Psoas muscle (tissue), 8 donors: Measurements from ENCODE around the gene PC. TPM values are rescaled to one million over a fixed set of nuclear protein-coding genes. Genes with fewer than 3 reads are reported as not detected.

Source experiments
- ATAC-seq, 4 donors: fragments of 200-7000 bp; cut with Tn5 transposase; one replicate each; pipeline ENCODE4 v1.9.1; 2020; ENCODE audit warnings: moderate library complexity in 3 of 4, mild to moderate bottlenecking in 2 of 4
- DNase-seq, 2 donors: peaks; one replicate each; pipeline ENCODE4 v3.0.0-alpha.2; 2020
- H3K27ac ChIP-seq: fragments of 200-600 bp; one replicate; pipeline ENCODE4 v1.8.0; 2022
- H3K27me3 ChIP-seq, 3 donors: fragments of 200-600 bp in 1 of 3; one replicate each; pipeline versions ENCODE4 v1.6.1 to v1.8.0; 2013 to 2022; ENCODE audit warnings: low read length in 2 of 3, mild to moderate bottlenecking in 2 of 3, moderate library complexity in 1 of 3; ENCODE audit not compliant: insufficient read depth in 3 of 3
- H3K36me3 ChIP-seq, 2 donors: fragments of 200-600 bp in 1 of 2; one replicate each; pipeline versions ENCODE4 v1.6.1 to v1.8.0; 2013 to 2022; ENCODE audit warnings: low read depth in 1 of 2, mild to moderate bottlenecking in 1 of 2, moderate library complexity in 1 of 2; ENCODE audit not compliant: insufficient read depth in 1 of 2
- H3K4me1 ChIP-seq: fragments of 200-600 bp; one replicate; pipeline ENCODE4 v1.8.0; 2022
- H3K4me3 ChIP-seq: fragments of 200-600 bp; one replicate; pipeline ENCODE4 v1.8.0; 2022; ENCODE audit warnings: mild to moderate bottlenecking
- H3K9me3 ChIP-seq: fragments of 200-600 bp; one replicate; pipeline ENCODE4 v1.8.0; 2022
- WGBS, 3 donors: extraction: QIAGEN DNeasy Blood & Tissue Kit; methylation state at CpG; one replicate each; pipeline versions ENCODE4 v1.1.6 to v1.1.7; 2013; 5-methylcytosine and 5-hydroxymethylcytosine counted together
- intact Hi-C, 2 donors: fragments of 100-400 bp; cut with DNase I; formaldehyde crosslinking; loops; one replicate each; pipeline versions ENCODE4 v1.11.0 to v1.14.2; 2022
- polyA plus RNA-seq, 3 donors: library from polyadenylated mRNA; stranded (reverse); fragments of 200-250 nt; gene quantifications; one replicate each; pipeline ENCODE4 v1.2.3, GENCODE V29; 2013
- total RNA-seq, 4 donors: library from RNA; stranded (reverse); fragmentation: NEBNext Ultra II Directional in 2 of 4; extraction: Animal tissue kit (Norgen Biotek cat#: 25700) in 2 of 4; gene quantifications; one replicate each; pipeline versions ENCODE4 v1.2.1 to v1.2.4, GENCODE V29; 2021 to 2023
- TF ChIP-seq, protein P1 (sequence below): fragments of 200-600 bp; IDR thresholded peaks from one replicate; pipeline ENCODE4 v1.8.0; 2022; ENCODE audit warnings: antibody characterized with exemption
- donor health status: healthy with polysubstance abuse.
- donor health status: DM: no; HTN: no; CAD: no; lungs with moderate emphysema.
- donor health status: Bipolar disorder and iron deficiency.
- donor health status: healthy.
- donor health status: DM: yes; HTN: yes; CAD: no.
- donor health status: DM: no; HTN: no; CAD: no.
- donor health status: DM: no; HTN: no; CAD: no.
- donor health status: DM: yes; HTN: yes; CAD: no.

The PC gene
- total and polyA plus RNA-seq, 7 donors = 11.1 to 48.8 (median 18.3) TPM

DNA sequence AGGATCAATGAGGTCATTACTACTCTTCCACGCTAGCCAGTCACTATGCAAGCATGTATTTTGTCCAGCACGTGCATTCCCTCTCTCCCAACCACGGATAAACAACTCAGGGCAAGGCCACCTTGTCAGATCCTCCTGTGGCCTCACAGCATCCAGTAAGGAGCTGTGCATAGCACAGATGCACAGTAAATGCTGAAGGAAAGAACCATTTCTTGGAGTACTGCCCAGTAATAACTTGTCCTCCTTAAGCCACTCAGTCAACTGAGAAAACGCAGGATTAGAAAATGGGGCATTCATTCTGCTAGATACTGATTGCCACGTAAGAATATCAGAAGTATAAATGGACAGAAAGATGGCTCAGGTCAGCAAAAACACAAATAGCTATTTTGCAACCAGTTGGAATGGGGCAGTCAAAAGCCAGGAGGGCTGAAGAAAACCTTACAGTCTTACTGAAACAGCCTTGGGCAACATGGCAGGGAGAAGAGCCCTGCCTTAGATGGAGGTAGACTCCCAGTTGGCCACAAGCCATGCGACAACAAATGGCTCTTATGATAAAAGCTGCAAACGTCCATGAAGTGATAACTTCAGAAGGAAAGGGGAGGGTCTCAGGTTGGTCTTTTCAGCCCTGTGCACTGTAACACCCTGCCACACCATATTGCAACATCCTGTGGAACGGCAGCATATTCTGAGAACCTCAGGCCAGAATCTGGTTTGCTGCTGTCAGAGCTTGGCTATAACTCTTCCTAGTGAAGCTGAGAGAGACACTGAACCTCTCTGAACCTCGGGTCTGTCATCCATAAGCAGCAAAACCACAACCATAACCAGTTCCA lies 23.0 kb downstream of the PC start:
- DNase-seq = no peak
- no peaks in the 10 kb centered on the region for H3K9me3 ChIP-seq
- WGBS, 3 donors = 76 to 82% (median 76%) methylated on average over 9 of the region's 9 CpGs
- H3K27me3 ChIP-seq = no peaks in the 10 kb centered on the region
- intact Hi-C loops = no loop called here
- no peak overlapping the region for H3K27ac ChIP-seq
- TF ChIP-seq, protein P1, sequence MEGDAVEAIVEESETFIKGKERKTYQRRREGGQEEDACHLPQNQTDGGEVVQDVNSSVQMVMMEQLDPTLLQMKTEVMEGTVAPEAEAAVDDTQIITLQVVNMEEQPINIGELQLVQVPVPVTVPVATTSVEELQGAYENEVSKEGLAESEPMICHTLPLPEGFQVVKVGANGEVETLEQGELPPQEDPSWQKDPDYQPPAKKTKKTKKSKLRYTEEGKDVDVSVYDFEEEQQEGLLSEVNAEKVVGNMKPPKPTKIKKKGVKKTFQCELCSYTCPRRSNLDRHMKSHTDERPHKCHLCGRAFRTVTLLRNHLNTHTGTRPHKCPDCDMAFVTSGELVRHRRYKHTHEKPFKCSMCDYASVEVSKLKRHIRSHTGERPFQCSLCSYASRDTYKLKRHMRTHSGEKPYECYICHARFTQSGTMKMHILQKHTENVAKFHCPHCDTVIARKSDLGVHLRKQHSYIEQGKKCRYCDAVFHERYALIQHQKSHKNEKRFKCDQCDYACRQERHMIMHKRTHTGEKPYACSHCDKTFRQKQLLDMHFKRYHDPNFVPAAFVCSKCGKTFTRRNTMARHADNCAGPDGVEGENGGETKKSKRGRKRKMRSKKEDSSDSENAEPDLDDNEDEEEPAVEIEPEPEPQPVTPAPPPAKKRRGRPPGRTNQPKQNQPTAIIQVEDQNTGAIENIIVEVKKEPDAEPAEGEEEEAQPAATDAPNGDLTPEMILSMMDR = no peak
- ATAC-seq = no peak
- no peaks in the 10 kb centered on the region for H3K36me3 ChIP-seq
- H3K4me3 ChIP-seq = no peak overlapping the region
- no peaks in the 10 kb centered on the region for H3K4me1 ChIP-seq

- intact Hi-C loops = no loop called here
- H3K36me3 ChIP-seq = no peaks in the 10 kb centered on the region
- DNase-seq (no peak), ATAC-seq (no peak)
- 92 to 95% (median 93%) methylated on average over 3 of the region's 3 CpGs for WGBS, 3 donors
- H3K9me3 ChIP-seq = no peaks in the 10 kb centered on the region
- H3K4me1 ChIP-seq = no peaks in the 10 kb centered on the region
- no peaks in the 10 kb centered on the region for H3K27me3 ChIP-seq
- H3K4me3 ChIP-seq = no peak overlapping the region
- no peak overlapping the region for H3K27ac ChIP-seq
- TF ChIP-seq, protein P1 = no peak
Observed at GRCh38 chr11:66933531-66933930, 24.7 kb downstream of the PC start.

- 81 to 87% (median 82%) methylated on average over 3 of the region's 3 CpGs for WGBS, 3 donors
- TF ChIP-seq, protein P1 = no peak
- H3K27ac ChIP-seq = no peak overlapping the region
- no peaks in the 10 kb centered on the region for H3K27me3 ChIP-seq
- intact Hi-C loops = no loop called here
- no peak for DNase-seq
- H3K4me1 ChIP-seq = no peaks in the 10 kb centered on the region
- H3K36me3 ChIP-seq = no peaks in the 10 kb centered on the region
- H3K9me3 ChIP-seq = no peaks in the 10 kb centered on the region
- ATAC-seq = no peak
- H3K4me3 ChIP-seq = no peak overlapping the region
Observed at GRCh38 chr11:66932543-66932942, 25.6 kb downstream of the PC start.

DNA sequence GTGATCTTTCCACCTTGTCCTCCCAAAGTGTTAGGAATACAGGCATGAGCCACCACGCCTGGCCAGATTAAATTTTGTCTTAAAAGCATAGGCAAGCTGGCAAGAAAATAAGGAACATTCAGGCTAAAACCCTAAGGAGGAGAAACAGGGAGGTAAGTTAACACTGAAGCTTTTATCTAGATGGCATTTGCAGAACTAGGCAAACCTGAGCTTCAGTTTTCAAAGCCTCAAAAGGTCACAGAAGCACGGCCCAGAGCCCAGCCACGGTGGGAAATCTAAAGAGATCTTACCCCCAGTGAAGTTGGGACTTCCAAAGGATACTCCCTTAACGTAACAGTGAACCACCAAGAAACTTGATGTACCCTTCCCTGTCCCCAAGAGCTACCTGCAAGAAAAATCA lies 28.4 kb downstream of the PC start:
- no peak overlapping the region for H3K4me3 ChIP-seq
- DNase-seq (no peak), ATAC-seq (no peak)
- H3K27me3 ChIP-seq = no peaks in the 10 kb centered on the region
- no peaks in the 10 kb centered on the region for H3K36me3 ChIP-seq
- no peaks in the 10 kb centered on the region for H3K4me1 ChIP-seq
- WGBS, 3 donors = 49 to 86% (median 54%) methylated on average over 4 of the region's 4 CpGs
- no peaks in the 10 kb centered on the region for H3K9me3 ChIP-seq
- intact Hi-C loops = no loop called here
- H3K27ac ChIP-seq = no peak overlapping the region
- TF ChIP-seq, protein P1 = no peak

DNA sequence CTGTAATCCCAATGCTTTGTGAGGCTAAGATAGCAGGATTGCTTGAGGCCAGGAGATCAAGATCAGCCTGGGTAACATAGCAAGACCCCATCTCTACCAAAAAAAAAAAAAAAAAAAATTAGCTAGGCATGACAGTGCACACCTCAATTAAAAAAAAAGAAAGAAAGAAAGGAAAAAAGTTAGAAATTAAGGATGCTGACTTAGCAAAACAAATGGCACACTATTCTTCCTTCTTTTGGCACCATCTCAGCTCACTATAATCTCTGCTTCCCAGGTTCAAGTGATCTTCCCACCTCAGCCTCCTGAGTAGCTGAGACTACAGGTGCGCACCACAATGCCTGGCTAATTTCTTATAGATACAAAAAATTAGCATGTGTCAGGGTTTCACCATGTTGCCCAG lies 33.9 kb downstream of the PC start:
- intact Hi-C loops = no loop called here
- TF ChIP-seq, protein P1 = no peak
- WGBS, 3 donors = 99 to 100% (median 100%) methylated on average over 1 of the region's 1 CpG

More for the DNA sequence above, 33.9 kb downstream of the PC start:
- ATAC-seq (no peak), DNase-seq (no peak)
- Histone ChIP-seq H3K4me1 (no peaks in the 10 kb centered on the region), H3K27me3 (no peaks in the 10 kb centered on the region), H3K4me3 (no peak overlapping the region), H3K9me3 (no peaks in the 10 kb centered on the region), H3K36me3 (no peaks in the 10 kb centered on the region), H3K27ac (no peak overlapping the region)
